ENCODE results near the gene LTBP2.
A peak's percentile ranks its signal among the peaks of the same experiment; 100 is the strongest.

The LTBP2 gene

GRCh38 chr14:74610199-74610865, 1.7 kb downstream of the LTBP2 start:
- in situ Hi-C loops (cut with HindIII; ENCODE audit: low pct_ligation_motif_present, low sequenced_read_pairs): no loop called here
- TF ChIP-seq CTCF (IDR thresholded peaks at IDR 0.05; ENCODE audit: low read depth, low read length, missing control alignments): no peak
- H3K27ac ChIP-seq: no peak overlapping the region
- H3K36me3 ChIP-seq (replicated peaks): no peaks in the 10 kb centered on the region
- DNase-seq: no peak
- H3K4me3 ChIP-seq (ENCODE audit: low read depth, low read length): peak overlapping the region; percentile 80
- no peaks in the 10 kb centered on the region for H3K27me3 ChIP-seq (replicated peaks)

GRCh38 chr14:74609721-74610120, 2.3 kb downstream of the LTBP2 start:
- TF ChIP-seq CTCF (IDR thresholded peaks at IDR 0.05; ENCODE audit: low read depth, low read length, missing control alignments): no peak
- H3K4me3 ChIP-seq (ENCODE audit: low read depth, low read length): peak overlapping the region; percentile 80
- DNase-seq: peak; percentile 15
- in situ Hi-C loops (cut with HindIII; ENCODE audit: low pct_ligation_motif_present, low sequenced_read_pairs): no loop called here
- H3K27ac ChIP-seq: no peak overlapping the region
- H3K27me3 ChIP-seq (replicated peaks): no peaks in the 10 kb centered on the region
- H3K36me3 ChIP-seq (replicated peaks): no peaks in the 10 kb centered on the region

GRCh38 chr14:74608959-74609611, 3.0 kb downstream of the LTBP2 start:
- Histone ChIP-seq H3K27me3 (replicated peaks) (no peaks in the 10 kb centered on the region), H3K27ac (no peak overlapping the region), H3K36me3 (replicated peaks) (no peaks in the 10 kb centered on the region), H3K4me3 (ENCODE audit: low read depth, low read length) (peak overlapping the region; percentile 80)
- peak; percentile 98 for TF ChIP-seq CTCF (IDR thresholded peaks at IDR 0.05; ENCODE audit: low read depth, low read length, missing control alignments)
- in situ Hi-C loops (cut with HindIII; ENCODE audit: low pct_ligation_motif_present, low sequenced_read_pairs): no loop called here
- DNase-seq: peak; percentile 91

- Histone ChIP-seq H3K36me3 (replicated peaks) (peaks cover 21% of the 10 kb centered on the region), H3K27me3 (replicated peaks) (no peaks in the 10 kb centered on the region), H3K4me3 (ENCODE audit: low read depth, low read length) (no peak overlapping the region), H3K27ac (no peak overlapping the region)
- in situ Hi-C loops (cut with HindIII; ENCODE audit: low pct_ligation_motif_present, low sequenced_read_pairs): no loop called here
- no peak for TF ChIP-seq CTCF (IDR thresholded peaks at IDR 0.05; ENCODE audit: low read depth, low read length, missing control alignments)
- DNase-seq: no peak
Measured at GRCh38 chr14:74606727-74607126, 5.3 kb downstream of the LTBP2 start.

- DNase-seq: no peak
- no peak for TF ChIP-seq CTCF (IDR thresholded peaks at IDR 0.05; ENCODE audit: low read depth, low read length, missing control alignments)
- in situ Hi-C loops (cut with HindIII; ENCODE audit: low pct_ligation_motif_present, low sequenced_read_pairs): no loop called here
- Histone ChIP-seq H3K36me3 (replicated peaks) (peaks cover 25% of the 10 kb centered on the region), H3K4me3 (ENCODE audit: low read depth, low read length) (no peak overlapping the region), H3K27me3 (replicated peaks) (no peaks in the 10 kb centered on the region), H3K27ac (no peak overlapping the region)
Measured at GRCh38 chr14:74605531-74606223, 6.4 kb downstream of the LTBP2 start.

Data from brain microvascular endothelial cell (primary cell).